Stimulated activated naive CD8-positive, alpha-beta T cell treated with anti-CD3 and anti-CD28 coated beads, Interleukin-15, amount 100 ng/mL, for 72 hours (primary cell): Measurements from ENCODE around the gene TLE1.
"Not testable (repeated sequence)": the region's sequence is repeated elsewhere in the genome, so short reads cannot be mapped to it uniquely, and the experiment has no call there.

Experiments used
- ATAC-seq: fragments of 150-1000 bp; cut with Tn5 transposase; 2 replicates; pipeline ENCODE4 v1.10.0; 2021; ENCODE audit warnings: mild to moderate bottlenecking, moderate library complexity
- DNase-seq, 2 donors: peaks; one replicate each; pipeline ENCODE4 v3.0.0; 2021 to 2022
- H3K27ac Mint-ChIP-seq, 2 donors: one replicate each; pipeline ENCODE4 v1.8.0; 2022; ENCODE audit warnings: mild to moderate bottlenecking in 2 of 2, mixed read lengths in 2 of 2, moderate library complexity in 2 of 2
- H3K27me3 Mint-ChIP-seq: one replicate; pipeline ENCODE4 v1.8.0; 2022; ENCODE audit warnings: mixed read lengths
- H3K4me1 Mint-ChIP-seq: one replicate; pipeline ENCODE4 v1.8.0; 2022; ENCODE audit warnings: mild to moderate bottlenecking, mixed read lengths
- H3K4me3 Mint-ChIP-seq, 2 donors: one replicate each; pipeline ENCODE4 v1.8.0; 2022; ENCODE audit warnings: mild to moderate bottlenecking in 2 of 2, mixed read lengths in 2 of 2, moderate library complexity in 1 of 2
- H3K9me3 Mint-ChIP-seq, 2 donors: one replicate each; pipeline ENCODE4 v1.8.0; 2022; ENCODE audit warnings: mixed read lengths in 2 of 2

Gene TLE1

DNA sequence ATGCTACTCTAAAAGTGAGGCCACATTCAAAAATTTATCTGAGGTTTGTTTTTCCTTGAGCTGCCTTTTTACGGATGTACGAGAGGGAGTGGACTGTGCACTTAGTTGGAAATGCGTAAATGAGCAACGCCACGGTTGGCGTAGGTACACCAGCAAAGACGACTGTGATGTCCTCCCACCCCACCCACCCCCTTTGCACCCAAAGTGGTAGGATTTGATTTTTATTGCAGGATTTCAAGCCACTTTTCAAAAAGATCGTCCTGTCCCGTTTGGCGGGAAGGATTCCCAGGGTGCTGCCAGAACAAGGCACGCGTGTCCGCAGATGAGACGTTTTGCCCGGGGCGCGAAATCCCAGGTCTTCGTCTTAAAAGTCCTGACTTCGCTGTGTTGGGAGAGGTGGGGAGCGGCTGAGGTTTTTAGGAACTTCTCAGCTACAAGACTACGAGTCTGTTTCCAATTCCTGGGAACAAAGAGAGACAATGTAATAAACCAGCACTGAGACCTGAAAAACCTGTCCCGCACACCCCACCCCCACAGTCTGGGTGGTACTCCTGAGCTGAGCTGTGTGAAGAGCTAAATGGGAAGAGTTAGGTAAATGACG lies 1.0 kb upstream of the TLE1 start:
- no peak for DNase-seq
- peaks cover 30% of the 10 kb centered on the region for H3K27me3 Mint-ChIP-seq
- no peak for ATAC-seq
- peaks cover 27% of the 10 kb centered on the region for H3K4me1 Mint-ChIP-seq
- no peaks in the 10 kb centered on the region for H3K9me3 Mint-ChIP-seq
- H3K27ac Mint-ChIP-seq = peak overlapping the region in 1 of 2 donors; percentile 74
- H3K4me3 Mint-ChIP-seq = peak overlapping the region; percentile 91 to 97

- H3K27ac Mint-ChIP-seq = peak overlapping the region in 1 of 2 donors; percentile 96
- ATAC-seq, H3K9me3 Mint-ChIP-seq, DNase-seq: not testable (repeated sequence)
- H3K4me1 Mint-ChIP-seq = peaks cover 27% of the 10 kb centered on the region
- peak overlapping the region; percentile 91 to 97 for H3K4me3 Mint-ChIP-seq
- H3K27me3 Mint-ChIP-seq = peaks cover 30% of the 10 kb centered on the region
These were observed 329 bp downstream of the TLE1 start for GRCh38 chr9:81689093-81689342.

- Mint-ChIP-seq H3K4me3 (peak overlapping the region; percentile 91 to 97), H3K4me1 (peaks cover 27% of the 10 kb centered on the region), H3K27me3 (peaks cover 30% of the 10 kb centered on the region)
- peak; percentile 24 for ATAC-seq
- H3K9me3 Mint-ChIP-seq, H3K27ac Mint-ChIP-seq: not testable (repeated sequence)
- DNase-seq = peak; percentile 19 to 41
These were observed 870 bp downstream of the TLE1 start for GRCh38 chr9:81688262-81689092.

GRCh38 chr9:81687521-81688261 lies 1.7 kb downstream of the TLE1 start:
- DNase-seq (peak in 1 of 2 donors; percentile 9), ATAC-seq (no peak)
- Mint-ChIP-seq H3K27me3 (peaks cover 33% of the 10 kb centered on the region), H3K4me1 (peaks cover 32% of the 10 kb centered on the region), H3K27ac (no peak overlapping the region), H3K9me3 (no peaks in the 10 kb centered on the region), H3K4me3 (peak overlapping the region; percentile 76 to 85)

DNA sequence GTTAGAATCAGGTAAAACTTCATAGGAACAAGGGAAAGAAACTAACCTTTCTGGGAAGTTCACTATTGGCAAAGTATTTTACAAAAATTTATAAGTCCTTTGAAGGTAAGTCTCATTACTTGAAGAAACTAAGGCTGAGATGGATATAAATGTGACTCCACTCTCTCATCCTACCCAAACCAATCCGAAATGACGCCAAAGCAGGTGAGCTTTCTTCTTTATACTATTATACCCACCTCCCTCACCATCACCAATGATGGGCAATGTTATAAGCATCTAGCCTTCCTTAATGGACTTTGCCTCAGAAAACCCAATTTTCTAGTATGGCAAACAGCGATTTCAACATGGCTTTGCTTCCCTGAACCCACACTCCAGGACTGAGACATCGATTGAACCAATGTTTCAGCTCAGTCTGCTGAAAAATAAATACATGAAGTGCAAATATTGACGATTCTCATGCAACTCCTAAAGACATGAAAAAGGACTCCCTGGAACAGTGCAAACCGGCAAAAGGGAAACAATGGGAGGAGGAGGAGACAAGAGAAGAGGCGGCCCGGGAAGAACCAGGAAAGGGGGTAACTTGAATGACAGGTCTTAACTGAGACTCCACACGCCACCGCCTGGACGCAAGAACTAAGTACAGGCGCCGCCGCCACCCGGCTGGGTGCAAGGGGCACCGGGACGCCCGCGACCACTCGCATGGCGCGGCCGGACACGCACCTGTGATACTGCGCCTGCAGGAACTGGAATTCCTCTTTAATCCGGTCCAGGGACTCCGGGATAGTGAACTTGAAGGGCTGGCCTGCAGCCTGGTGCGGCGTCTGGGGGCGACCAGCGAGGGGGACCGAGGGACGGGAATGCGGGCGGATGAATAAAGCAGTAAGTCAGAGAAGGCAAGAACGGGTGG lies 2.5 kb downstream of the TLE1 start:
- H3K4me3 Mint-ChIP-seq = peak overlapping the region; percentile 76 to 85
- ATAC-seq = no peak
- peaks cover 40% of the 10 kb centered on the region for H3K4me1 Mint-ChIP-seq
- peaks cover 39% of the 10 kb centered on the region for H3K27me3 Mint-ChIP-seq
- no peak overlapping the region for H3K27ac Mint-ChIP-seq
- DNase-seq = peak; percentile 19 to 23
- H3K9me3 Mint-ChIP-seq = no peaks in the 10 kb centered on the region

DNA sequence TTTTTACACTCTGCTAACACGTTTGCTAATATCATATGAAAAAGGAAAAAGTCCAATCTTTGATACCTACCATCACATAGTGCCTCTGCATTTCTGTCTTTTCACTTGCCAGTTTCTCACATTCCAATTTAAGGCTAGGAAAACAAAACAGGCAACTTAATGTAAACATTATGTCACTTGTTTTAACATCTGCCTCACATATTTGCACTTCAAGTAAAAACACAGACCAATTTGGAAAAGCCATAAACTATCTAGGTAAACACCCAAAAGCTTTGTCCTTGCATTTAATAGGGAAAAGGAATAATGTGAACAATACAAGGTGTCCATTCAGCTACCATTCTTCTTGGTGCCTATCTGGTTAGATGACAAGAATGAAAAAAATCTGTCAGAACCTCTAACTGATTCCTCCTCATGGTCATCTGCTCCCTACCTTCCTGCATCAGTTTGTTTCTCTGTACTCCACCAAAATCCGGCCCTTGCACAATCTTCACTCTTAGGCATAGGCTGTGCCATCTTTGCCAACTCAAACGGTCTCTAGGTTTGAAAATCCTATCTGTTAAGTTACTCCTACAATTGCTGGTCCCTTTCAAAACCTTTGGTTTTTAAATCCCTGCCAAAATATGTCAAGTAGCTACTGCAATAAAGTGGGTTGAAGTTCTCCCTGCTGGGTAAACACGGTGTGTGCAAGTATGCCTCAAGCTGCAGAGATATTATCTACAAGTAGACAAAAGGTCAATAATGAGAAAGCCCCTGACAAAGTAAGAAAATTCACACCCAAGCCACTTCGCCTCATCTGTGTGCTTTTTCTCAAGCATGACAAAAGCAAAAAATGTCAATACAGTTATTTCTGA lies 3.4 kb downstream of the TLE1 start:
- Mint-ChIP-seq H3K27me3 (peaks cover 41% of the 10 kb centered on the region), H3K4me1 (peaks cover 42% of the 10 kb centered on the region), H3K4me3 (no peak overlapping the region), H3K9me3 (no peaks in the 10 kb centered on the region), H3K27ac (no peak overlapping the region)
- DNase-seq (no peak), ATAC-seq (no peak)

GRCh38 chr9:81684635-81685034 lies 4.7 kb downstream of the TLE1 start:
- peaks cover 37% of the 10 kb centered on the region for H3K4me1 Mint-ChIP-seq
- peaks cover 41% of the 10 kb centered on the region for H3K27me3 Mint-ChIP-seq
- H3K9me3 Mint-ChIP-seq = no peaks in the 10 kb centered on the region
- DNase-seq (no peak), ATAC-seq (no peak)
- no peak overlapping the region for H3K27ac Mint-ChIP-seq
- H3K4me3 Mint-ChIP-seq = no peak overlapping the region

- peaks cover 38% of the 10 kb centered on the region for H3K27me3 Mint-ChIP-seq
- no peak for ATAC-seq
These were observed 5.6 kb downstream of the TLE1 start for GRCh38 chr9:81683704-81684103.

DNA sequence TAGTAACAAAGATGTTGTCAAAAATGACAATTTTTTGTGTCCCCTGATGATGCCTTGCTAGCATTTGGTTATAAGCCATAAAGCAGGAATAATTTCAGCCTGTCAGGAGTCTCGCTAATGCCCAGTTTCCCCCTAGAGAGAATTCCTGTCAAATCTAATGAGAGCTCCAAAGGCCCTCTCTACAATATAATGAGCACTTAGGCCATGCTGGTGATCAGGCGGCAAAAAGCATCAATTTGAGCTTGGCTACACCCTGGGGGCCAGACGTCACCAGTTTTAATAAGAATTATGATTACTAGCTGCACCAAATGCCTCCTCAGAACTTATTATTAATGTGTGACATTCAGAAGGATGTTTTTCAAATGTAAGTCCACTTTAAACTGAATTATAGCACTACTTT lies 6.1 kb downstream of the TLE1 start:
- DNase-seq (no peak), ATAC-seq (no peak)
- Mint-ChIP-seq H3K27me3 (peaks cover 38% of the 10 kb centered on the region), H3K27ac (no peak overlapping the region), H3K9me3 (no peaks in the 10 kb centered on the region), H3K4me3 (no peak overlapping the region), H3K4me1 (peaks cover 29% of the 10 kb centered on the region)

More at GRCh38 chr9:81683704-81684103, 5.6 kb downstream of the TLE1 start:
- Mint-ChIP-seq H3K9me3 (no peaks in the 10 kb centered on the region), H3K4me1 (peaks cover 30% of the 10 kb centered on the region), H3K4me3 (no peak overlapping the region), H3K27ac (no peak overlapping the region)
- no peak for DNase-seq

GRCh38 chr9:81682797-81683196 lies 6.5 kb downstream of the TLE1 start:
- peaks cover 38% of the 10 kb centered on the region for H3K27me3 Mint-ChIP-seq

DNA sequence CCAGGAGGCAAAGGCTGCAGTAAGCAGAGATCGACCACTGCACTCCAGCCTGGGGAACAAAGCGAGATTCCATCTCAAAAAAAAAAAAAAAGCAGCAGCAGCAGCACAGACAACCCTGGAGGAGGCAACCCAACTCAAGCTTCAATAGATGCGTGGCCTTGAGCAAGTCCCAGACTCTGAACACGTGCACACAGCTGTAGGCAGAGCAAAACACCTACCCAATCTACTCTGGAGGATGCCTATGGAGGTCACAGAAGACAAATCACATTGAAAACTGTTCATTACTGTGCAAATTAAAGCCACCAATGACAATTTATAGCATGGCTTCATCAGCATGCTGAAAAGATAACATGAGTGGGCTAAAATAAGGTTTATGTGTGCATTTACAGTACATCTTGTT lies 7.2 kb downstream of the TLE1 start:
- DNase-seq = no peak
- no peak overlapping the region for H3K27ac Mint-ChIP-seq
- peaks cover 38% of the 10 kb centered on the region for H3K27me3 Mint-ChIP-seq
- no peaks in the 10 kb centered on the region for H3K9me3 Mint-ChIP-seq
- H3K4me1 Mint-ChIP-seq = peaks cover 21% of the 10 kb centered on the region
- no peak overlapping the region for H3K4me3 Mint-ChIP-seq
- ATAC-seq = no peak

More at GRCh38 chr9:81682797-81683196, 6.5 kb downstream of the TLE1 start:
- no peak for ATAC-seq
- H3K4me1 Mint-ChIP-seq = peaks cover 27% of the 10 kb centered on the region
- no peak overlapping the region for H3K4me3 Mint-ChIP-seq
- H3K27ac Mint-ChIP-seq = no peak overlapping the region
- DNase-seq = no peak
- no peaks in the 10 kb centered on the region for H3K9me3 Mint-ChIP-seq

- no peak overlapping the region for H3K27ac Mint-ChIP-seq
- H3K4me3 Mint-ChIP-seq = no peak overlapping the region
- peaks cover 47% of the 10 kb centered on the region for H3K27me3 Mint-ChIP-seq
- ATAC-seq (no peak), DNase-seq (no peak)
- no peaks in the 10 kb centered on the region for H3K9me3 Mint-ChIP-seq
- peaks cover 15% of the 10 kb centered on the region for H3K4me1 Mint-ChIP-seq
These were observed 8.8 kb downstream of the TLE1 start for GRCh38 chr9:81680506-81680905.

- no peaks in the 10 kb centered on the region for H3K9me3 Mint-ChIP-seq
- DNase-seq (no peak), ATAC-seq (no peak)
- no peak overlapping the region for H3K27ac Mint-ChIP-seq
- H3K27me3 Mint-ChIP-seq = peaks cover 47% of the 10 kb centered on the region
- H3K4me3 Mint-ChIP-seq = no peak overlapping the region
- H3K4me1 Mint-ChIP-seq = peaks cover 15% of the 10 kb centered on the region
These were observed 9.3 kb downstream of the TLE1 start for GRCh38 chr9:81680006-81680405.

DNA sequence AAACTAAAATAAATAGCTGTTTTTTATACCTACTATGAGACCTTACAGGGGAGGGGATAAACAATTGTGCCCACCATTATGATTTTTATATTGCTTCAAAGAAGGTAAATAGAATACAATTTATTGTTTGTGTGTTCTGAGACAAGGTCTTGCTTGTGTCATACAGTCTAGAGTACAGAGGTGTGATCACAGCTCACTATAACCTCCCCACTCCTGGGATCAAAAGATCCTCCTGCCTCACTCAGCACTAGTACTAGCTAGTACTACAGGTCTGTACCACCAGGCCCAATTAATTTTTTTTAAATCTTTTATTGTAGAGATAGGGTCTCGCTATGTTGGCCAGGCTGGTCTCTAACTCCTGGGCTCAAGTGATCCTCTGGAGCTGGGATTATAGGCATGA lies 11.3 kb downstream of the TLE1 start:
- H3K27ac Mint-ChIP-seq = no peak overlapping the region
- H3K27me3 Mint-ChIP-seq = peaks cover 54% of the 10 kb centered on the region
- H3K4me1 Mint-ChIP-seq = peaks cover 15% of the 10 kb centered on the region
- ATAC-seq (no peak), DNase-seq (no peak)
- no peak overlapping the region for H3K4me3 Mint-ChIP-seq
- no peaks in the 10 kb centered on the region for H3K9me3 Mint-ChIP-seq
